A549 treated with Hydrocortisone at 1 μM for 4 hours (cell line): ENCODE results near the gene DDB1. TPM values are rescaled to one million over a fixed set of nuclear protein-coding genes. Genes with fewer than 3 reads are reported as not detected.

Source experiments
- total RNA-seq: library from RNA; stranded (reverse); fragments of 200-300 nt; extraction: Qiagen RNA extraction; gene quantifications from 5 replicates; pipeline ENCODE4 v1.2.3, GENCODE V29; 2022

The DDB1 gene
- 158 to 196 TPM (median 162 TPM) in 5 replicates for total RNA-seq

GRCh38 chr11:61332797-61333549 lies at the start of gene DDB1, which contains the start of gene TKFC:
Gene DDB1, minus strand, starts transcription at chr11:61333105. Its CDS starts 137 bp downstream, at chr11:61332968.
Gene TKFC, plus strand, starts transcription at chr11:61333228. Its CDS starts 1,501 bp downstream, at chr11:61334729.

DNA sequence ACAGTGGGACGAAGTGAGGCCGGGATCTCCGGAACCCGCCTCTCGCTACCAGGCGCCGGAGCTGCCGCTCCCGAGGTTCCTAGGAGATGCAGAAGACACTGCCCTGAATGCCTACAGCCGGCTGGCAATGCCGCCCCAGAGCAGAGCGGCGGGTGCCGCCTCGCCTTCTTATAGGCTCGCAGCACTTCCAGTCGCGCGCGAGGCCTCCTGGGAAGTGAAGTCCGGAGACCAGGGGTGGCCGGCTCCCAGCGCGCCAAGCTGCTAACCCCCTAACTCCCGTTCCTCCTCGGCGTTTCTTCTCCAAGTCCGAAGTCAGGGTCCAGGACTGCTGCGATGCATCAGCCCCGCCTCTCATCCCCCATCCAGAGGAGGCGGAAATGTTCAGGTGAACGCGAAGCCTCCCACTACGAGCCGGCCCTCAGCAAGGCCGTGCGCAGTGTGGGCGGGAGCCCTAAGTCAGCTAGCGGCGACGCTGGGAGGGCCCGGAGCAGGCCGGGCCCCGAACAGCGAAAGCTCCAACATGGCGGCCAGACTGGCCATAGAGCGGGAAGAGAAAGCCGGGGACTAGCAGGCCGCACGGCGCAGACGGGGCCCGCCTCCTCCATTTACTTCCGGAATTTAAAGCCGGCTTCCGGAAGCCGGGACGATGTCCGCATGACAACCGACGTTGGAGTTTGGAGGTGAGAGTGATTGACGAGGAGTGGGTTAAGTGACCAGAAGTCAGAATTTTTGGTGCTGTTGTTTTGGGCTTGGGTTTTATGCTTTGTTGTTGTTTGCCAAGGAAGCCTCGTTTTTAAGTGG lies 29.0 kb upstream of the DDB1 start, which contains the start of the genes CYB561A3 and TMEM138:
Gene CYB561A3, minus strand, starts transcription at position 142 of the 801 bp plus-strand sequence. CDS start 5,169 bp downstream, outside the sequence.
Gene TMEM138, plus strand, starts transcription at position 634 of the 801 bp plus-strand sequence. CDS start 2,017 bp downstream, outside the sequence.

GRCh38 chr11:61294717-61295595 lies 37.9 kb downstream of the DDB1 start, which contains the start of gene VWCE:
Gene VWCE, minus strand, starts transcription at chr11:61295316. Its CDS starts 279 bp downstream, at chr11:61295037.

Other genes starting within 250 kb of the DDB1 start
- not detected in 5 replicates for gene CD5, start 230.6 kb downstream of the DDB1 start, total RNA-seq
- gene VPS37C, start 171.7 kb downstream of the DDB1 start, total RNA-seq, result 16.4 to 18.2 TPM (median 17.6 TPM) in 5 replicates
- not detected in 5 replicates for gene PGA3, start 129.6 kb downstream of the DDB1 start, total RNA-seq
- 0.18 TPM in 1 of 5 replicates, not detected in the others for gene PGA4, start 110.8 kb downstream of the DDB1 start, total RNA-seq
- not detected in 5 replicates for gene PGA5, start 91.9 kb downstream of the DDB1 start, total RNA-seq
- 0.51 to 0.97 TPM (median 0.69 TPM) in 5 replicates for gene VWCE, start 37.8 kb downstream of the DDB1 start, total RNA-seq
- gene TKFC, start 123 bp upstream of the DDB1 start, total RNA-seq, result 45.9 to 74.7 TPM (median 72.6 TPM) in 5 replicates
- gene CYB561A3, start 28.8 kb upstream of the DDB1 start, total RNA-seq, result 41.1 to 44.9 TPM (median 44.2 TPM) in 5 replicates
- gene TMEM138, start 29.3 kb upstream of the DDB1 start, total RNA-seq, result 65.3 to 104 TPM (median 94.7 TPM) in 5 replicates
- gene TMEM216, start 59.5 kb upstream of the DDB1 start, total RNA-seq, result 16.1 to 17.1 TPM (median 16.7 TPM) in 5 replicates
- 63.9 to 84.3 TPM (median 68.6 TPM) in 5 replicates for gene CPSF7, start 96.9 kb upstream of the DDB1 start, total RNA-seq
- gene SDHAF2, start 97.0 kb upstream of the DDB1 start, total RNA-seq, result 31.4 to 50.5 TPM (median 44.4 TPM) in 5 replicates
- gene LRRC10B, start 175.6 kb upstream of the DDB1 start, total RNA-seq, result 0.09 to 0.22 TPM (median 0.13 TPM) in 5 replicates
- 1.0 to 1.4 TPM (median 1.1 TPM) in 5 replicates for gene SYT7, start 248.0 kb upstream of the DDB1 start, total RNA-seq